B cell (primary cell): ENCODE data around the gene TADA2A.

ENCODE experiments used
- CTCF ChIP-seq: fragments of 200-600 bp; IDR thresholded peaks from one replicate; pipeline ENCODE4 v1.8.0; 2022; ENCODE audit warnings: antibody characterized with exemption, mild to moderate bottlenecking
- EZH2 ChIP-seq: IDR thresholded peaks from 2 replicates; pipeline ENCODE4 v1.6.1; 2012; ENCODE audit warnings: borderline replicate concordance, low read depth, mild to moderate bottlenecking, moderate library complexity, low read length; ENCODE audit not compliant: insufficient read depth, poor library complexity, severe bottlenecking

GRCh38 chr17:37422971-37423625, 16.4 kb downstream of the TADA2A start:
- TF ChIP-seq EZH2 (no peak), CTCF (no peak)
